SU-DHL-6 (cell line): ENCODE data around the gene CGREF1.
A peak's percentile ranks its signal among the peaks of the same experiment; 100 is the strongest.

Source experiments
- H2AFZ ChIP-seq: fragments of 200-600 bp; sonication (generic); 2 replicates; pipeline ENCODE4 v1.6.1; 2014; ENCODE audit warnings: low read depth, mild to moderate bottlenecking, moderate library complexity, mixed read lengths, antibody characterized with exemption, low read length; ENCODE audit not compliant: severe bottlenecking
- H3F3A ChIP-seq: fragments of 200-600 bp; shearing (Covaris generic); 2 replicates; pipeline ENCODE4 v1.6.0; 2016; ENCODE audit warnings: antibody characterized with exemption, mild to moderate bottlenecking; ENCODE audit not compliant: insufficient read depth
- H3K27ac ChIP-seq: fragments of 200-600 bp; sonication (generic); 2 replicates; pipeline ENCODE4 v1.5.1; 2016; ENCODE audit warnings: low read depth, mild to moderate bottlenecking, low read length, moderate library complexity, mixed read lengths
- H3K27me3 ChIP-seq: fragments of 200-600 bp; sonication (generic), shearing (Covaris generic); 2 replicates; pipeline ENCODE4 v1.6.0; 2014; ENCODE audit warnings: mild to moderate bottlenecking, low read length
- H3K36me3 ChIP-seq: fragments of 200-600 bp; sonication (generic); 2 replicates; pipeline ENCODE4 v1.6.1; 2014; ENCODE audit warnings: mild to moderate bottlenecking, low read length, mixed read lengths
- H3K4me2 ChIP-seq: fragments of 300-600, 200-600 bp; shearing (Covaris generic), sonication (generic); 2 replicates; pipeline ENCODE4 v1.6.0; 2014; ENCODE audit warnings: low read length, low read depth, mild to moderate bottlenecking; ENCODE audit not compliant: poor library complexity, severe bottlenecking
- H3K4me3 ChIP-seq: fragments of 200-600 bp; sonication (generic); 2 replicates; pipeline ENCODE4 v1.5.1; 2014; ENCODE audit warnings: antibody characterized with exemption, low read length, mild to moderate bottlenecking, mixed read lengths; ENCODE audit not compliant: insufficient read depth, poor library complexity, severe bottlenecking
- H3K79me2 ChIP-seq: fragments of 200-600 bp; sonication (generic); 2 replicates; pipeline ENCODE4 v1.6.1; 2014; ENCODE audit warnings: mild to moderate bottlenecking, low read length, moderate library complexity; ENCODE audit not compliant: insufficient read depth
- H3K9ac ChIP-seq: fragments of 200-600 bp; sonication (generic); 2 replicates; pipeline ENCODE4 v1.7.0; 2014; ENCODE audit warnings: mild to moderate bottlenecking, low read length
- H3K9me2 ChIP-seq: fragments of 200-600 bp; sonication (generic); replicated peaks from 2 replicates; pipeline ENCODE4 v1.6.1; 2014; ENCODE audit warnings: low read length; ENCODE audit not compliant: insufficient read depth
- H3K9me3 ChIP-seq: fragments of 200-600 bp; sonication (generic); 2 replicates; pipeline ENCODE4 v1.6.1; 2014; ENCODE audit warnings: low read length, mixed read lengths; ENCODE audit not compliant: insufficient read depth
- H4K20me1 ChIP-seq: fragments of 200-600 bp; sonication (generic); 2 replicates; pipeline ENCODE4 v1.6.1; 2014; ENCODE audit warnings: low read depth, mild to moderate bottlenecking, antibody characterized with exemption, low read length, moderate library complexity, mixed read lengths
- CTCF ChIP-seq: fragments of 200-600 bp; sonication (generic); IDR thresholded peaks from one replicate; pipeline ENCODE4 v1.5.1; 2017; ENCODE audit warnings: antibody characterized with exemption, mild to moderate bottlenecking, low read length, moderate library complexity; ENCODE audit not compliant: insufficient read depth, poor library complexity, severe bottlenecking
- EZH2phosphoT487 ChIP-seq: fragments of 200-600 bp; sonication (generic), shearing (Covaris generic); conservative IDR thresholded peaks from 2 replicates; pipeline ENCODE4 v1.6.1; 2018; ENCODE audit warnings: mild to moderate bottlenecking, antibody characterized with exemption, low read length, moderate library complexity, mixed read lengths

Gene CGREF1

GRCh38 chr2:27125104-27125503, 6.2 kb upstream of the CGREF1 start:
- peaks cover 7% of the 10 kb centered on the region; the same call in 1 of the 2 replicates for H3F3A ChIP-seq
- H3K27me3 ChIP-seq = no peaks in the 10 kb centered on the region
- TF ChIP-seq CTCF = no peak
- no peak for TF ChIP-seq EZH2phosphoT487
- H3K9me3 ChIP-seq = no peaks in the 10 kb centered on the region
- no peaks in the 10 kb centered on the region for H3K9me2 ChIP-seq
- H4K20me1 ChIP-seq = no peaks in the 10 kb centered on the region
- H3K4me2 ChIP-seq = no peak overlapping the region
- H3K4me3 ChIP-seq = no peak overlapping the region
- H3K36me3 ChIP-seq = no peaks in the 10 kb centered on the region
- H3K79me2 ChIP-seq = no peaks in the 10 kb centered on the region
- H3K9ac ChIP-seq = no peak overlapping the region
- no peak overlapping the region for H3K27ac ChIP-seq
- H2AFZ ChIP-seq = no peak overlapping the region

GRCh38 chr2:27123302-27124150, 4.6 kb upstream of the CGREF1 start, which contains the start of gene ABHD1:
Gene ABHD1, plus strand, starts transcription at chr2:27123815. Its CDS starts 134 bp downstream, at chr2:27123949.
- no peak within 1 kb of the TSS for H3K27ac ChIP-seq
- H3K9me3 ChIP-seq = no peaks in the 10 kb centered on the region
- no peaks in the 10 kb centered on the region for H3K27me3 ChIP-seq
- no peak within 1 kb of the TSS for H3K9ac ChIP-seq
- H3K4me2 ChIP-seq = peak within 1 kb of the TSS; percentile 19
- no peaks in the 10 kb centered on the region for H3K9me2 ChIP-seq
- H4K20me1 ChIP-seq = no peaks in the 10 kb centered on the region
- H2AFZ ChIP-seq = peak within 1 kb of the TSS; percentile 24
- no peak for TF ChIP-seq EZH2phosphoT487
- TF ChIP-seq CTCF = no peak
- H3K36me3 ChIP-seq = no peaks in the 10 kb centered on the region
- no peaks in the 10 kb centered on the region for H3F3A ChIP-seq
- no peaks in the 10 kb centered on the region for H3K79me2 ChIP-seq
- H3K4me3 ChIP-seq = no peak within 1 kb of the TSS

GRCh38 chr2:27122791-27123190, 3.9 kb upstream of the CGREF1 start:
- Histone ChIP-seq H4K20me1 (no peaks in the 10 kb centered on the region), H3K4me3 (no peak overlapping the region), H3K79me2 (no peaks in the 10 kb centered on the region), H3K4me2 (no peak overlapping the region), H2AFZ (no peak overlapping the region), H3K27me3 (no peaks in the 10 kb centered on the region), H3K9me3 (no peaks in the 10 kb centered on the region), H3K9ac (no peak overlapping the region), H3K27ac (no peak overlapping the region), H3F3A (no peaks in the 10 kb centered on the region), H3K9me2 (no peaks in the 10 kb centered on the region), H3K36me3 (no peaks in the 10 kb centered on the region)
- TF ChIP-seq EZH2phosphoT487 (no peak), CTCF (no peak)
